HEK293 (cell line): ENCODE data around the gene JAZF1.

Source experiments
- ZNF530 ChIP-seq: fragments of 450-650 bp; formaldehyde crosslinking; IDR thresholded peaks from 2 replicates; pipeline ENCODE4 v1.5.1; 2016; ENCODE audit warnings: low read depth, missing biosample characterization, missing genetic modification characterization
- ZSCAN16 ChIP-seq: fragments of 450-650 bp; formaldehyde crosslinking; IDR thresholded peaks from 2 replicates; pipeline ENCODE4 v1.5.1; 2016; ENCODE audit warnings: missing biosample characterization, missing genetic modification characterization
- TF ChIP-seq, protein P1 (sequence below): fragments of 450-650 bp; formaldehyde crosslinking; IDR thresholded peaks from 2 replicates; pipeline ENCODE4 v1.5.1; 2016; ENCODE audit warnings: missing biosample characterization, missing genetic modification characterization

GRCh38 chr7:27960415-27960814 is 220.2 kb downstream of the JAZF1 start:
- TF ChIP-seq ZNF530 (tag by site-specific recombination) (no peak), ZSCAN16 (tag by site-specific recombination) (no peak)
- TF ChIP-seq, protein P1, sequence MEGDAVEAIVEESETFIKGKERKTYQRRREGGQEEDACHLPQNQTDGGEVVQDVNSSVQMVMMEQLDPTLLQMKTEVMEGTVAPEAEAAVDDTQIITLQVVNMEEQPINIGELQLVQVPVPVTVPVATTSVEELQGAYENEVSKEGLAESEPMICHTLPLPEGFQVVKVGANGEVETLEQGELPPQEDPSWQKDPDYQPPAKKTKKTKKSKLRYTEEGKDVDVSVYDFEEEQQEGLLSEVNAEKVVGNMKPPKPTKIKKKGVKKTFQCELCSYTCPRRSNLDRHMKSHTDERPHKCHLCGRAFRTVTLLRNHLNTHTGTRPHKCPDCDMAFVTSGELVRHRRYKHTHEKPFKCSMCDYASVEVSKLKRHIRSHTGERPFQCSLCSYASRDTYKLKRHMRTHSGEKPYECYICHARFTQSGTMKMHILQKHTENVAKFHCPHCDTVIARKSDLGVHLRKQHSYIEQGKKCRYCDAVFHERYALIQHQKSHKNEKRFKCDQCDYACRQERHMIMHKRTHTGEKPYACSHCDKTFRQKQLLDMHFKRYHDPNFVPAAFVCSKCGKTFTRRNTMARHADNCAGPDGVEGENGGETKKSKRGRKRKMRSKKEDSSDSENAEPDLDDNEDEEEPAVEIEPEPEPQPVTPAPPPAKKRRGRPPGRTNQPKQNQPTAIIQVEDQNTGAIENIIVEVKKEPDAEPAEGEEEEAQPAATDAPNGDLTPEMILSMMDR (tag by site-specific recombination) = no peak
